Type B pancreatic cell (in vitro differentiated cells): ENCODE results near the gene IKBIP. TPM values are rescaled to one million over a fixed set of nuclear protein-coding genes. Genes with fewer than 3 reads are reported as not detected.
A peak's percentile ranks its signal among the peaks of the same experiment; 100 is the strongest.
"Not testable (repeated sequence)": the region's sequence is repeated elsewhere in the genome, so short reads cannot be mapped to it uniquely, and the experiment has no call there.

Source experiments
- DNase-seq: peaks from one replicate; pipeline ENCODE4 v3.0.0; 2021; ENCODE audit warnings: mixed read lengths; ENCODE audit not compliant: unreplicated experiment; ENCODE audit errors: extremely low spot score
- H3K27ac Mint-ChIP-seq: 2 replicates; pipeline ENCODE4 v1.8.0; 2021; ENCODE audit warnings: mild to moderate bottlenecking, mixed read lengths
- H3K27me3 Mint-ChIP-seq: 2 replicates; pipeline ENCODE4 v1.8.0; 2021; ENCODE audit warnings: mixed read lengths
- H3K36me3 Mint-ChIP-seq: 2 replicates; pipeline ENCODE4 v1.8.0; 2021; ENCODE audit warnings: mixed read lengths
- H3K4me1 Mint-ChIP-seq: one replicate; pipeline ENCODE4 v1.8.0; 2021; ENCODE audit warnings: mixed read lengths; ENCODE audit not compliant: unreplicated experiment
- H3K4me3 Mint-ChIP-seq: 2 replicates; pipeline ENCODE4 v1.8.0; 2021; ENCODE audit warnings: mild to moderate bottlenecking, mixed read lengths
- H3K9me3 Mint-ChIP-seq: 2 replicates; pipeline ENCODE4 v1.8.0; 2021; ENCODE audit warnings: mixed read lengths
- total RNA-seq: library from RNA; stranded (reverse); gene quantifications from 2 replicates; pipeline ENCODE4 v1.2.1, GENCODE V29; 2021; ENCODE audit warnings: low replicate concordance
- TF ChIP-seq, protein P1 (sequence below): fragments of 200-600 bp; sonication (generic); conservative IDR thresholded peaks from 2 replicates; pipeline ENCODE4 v1.5.0; 2021; ENCODE audit warnings: antibody characterized with exemption, mild to moderate bottlenecking

Gene IKBIP
- total RNA-seq, 1 donor from 2014 or later, result 16.7 TPM

DNA sequence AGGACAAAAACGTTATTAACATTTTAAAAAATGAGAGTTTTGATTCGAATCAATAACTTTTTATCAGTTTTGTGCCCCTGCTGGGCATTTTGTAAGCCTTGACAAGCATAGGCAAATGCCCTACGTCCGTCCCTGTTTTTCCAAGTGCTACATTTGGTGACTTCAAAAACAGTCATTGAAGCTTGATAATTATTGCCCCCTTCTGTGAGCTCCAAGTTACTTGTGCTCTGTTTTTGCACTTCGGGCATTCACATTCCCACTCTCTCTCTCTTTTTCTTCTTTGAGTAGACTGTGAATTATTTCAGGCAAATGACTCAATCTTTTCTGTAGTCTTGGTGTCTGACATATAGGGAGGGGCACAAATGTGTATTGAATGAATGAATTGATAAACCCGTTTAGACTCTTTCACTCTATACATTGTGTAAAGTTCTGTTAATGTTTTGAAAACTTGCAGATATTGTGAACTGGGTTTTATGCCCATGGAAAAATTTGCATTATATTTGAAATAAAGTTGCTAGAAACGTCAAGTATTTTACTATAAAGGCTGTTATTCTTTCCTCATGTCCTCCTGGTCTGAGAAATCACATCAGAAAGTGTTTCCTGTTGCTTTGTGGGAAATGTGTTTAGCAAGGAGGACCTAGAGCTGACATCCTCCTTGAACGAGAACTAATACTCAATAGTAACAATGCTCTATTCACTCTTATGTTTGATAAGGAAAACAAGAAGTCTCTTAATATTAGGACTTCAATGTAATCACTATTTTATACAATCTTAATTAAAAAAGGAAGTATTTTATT lies 1.9 kb upstream of the IKBIP start:
- H3K27me3 Mint-ChIP-seq, result no peaks in the 10 kb centered on the region
- H3K27ac Mint-ChIP-seq, result peak overlapping the region; percentile 62
- H3K36me3 Mint-ChIP-seq, result peaks cover 14% of the 10 kb centered on the region
- peak overlapping the region; percentile 96 for H3K4me3 Mint-ChIP-seq
- no peaks in the 10 kb centered on the region for H3K9me3 Mint-ChIP-seq
- H3K4me1 Mint-ChIP-seq, result peaks cover 6% of the 10 kb centered on the region
- DNase-seq, result no peak
- TF ChIP-seq, protein P1, sequence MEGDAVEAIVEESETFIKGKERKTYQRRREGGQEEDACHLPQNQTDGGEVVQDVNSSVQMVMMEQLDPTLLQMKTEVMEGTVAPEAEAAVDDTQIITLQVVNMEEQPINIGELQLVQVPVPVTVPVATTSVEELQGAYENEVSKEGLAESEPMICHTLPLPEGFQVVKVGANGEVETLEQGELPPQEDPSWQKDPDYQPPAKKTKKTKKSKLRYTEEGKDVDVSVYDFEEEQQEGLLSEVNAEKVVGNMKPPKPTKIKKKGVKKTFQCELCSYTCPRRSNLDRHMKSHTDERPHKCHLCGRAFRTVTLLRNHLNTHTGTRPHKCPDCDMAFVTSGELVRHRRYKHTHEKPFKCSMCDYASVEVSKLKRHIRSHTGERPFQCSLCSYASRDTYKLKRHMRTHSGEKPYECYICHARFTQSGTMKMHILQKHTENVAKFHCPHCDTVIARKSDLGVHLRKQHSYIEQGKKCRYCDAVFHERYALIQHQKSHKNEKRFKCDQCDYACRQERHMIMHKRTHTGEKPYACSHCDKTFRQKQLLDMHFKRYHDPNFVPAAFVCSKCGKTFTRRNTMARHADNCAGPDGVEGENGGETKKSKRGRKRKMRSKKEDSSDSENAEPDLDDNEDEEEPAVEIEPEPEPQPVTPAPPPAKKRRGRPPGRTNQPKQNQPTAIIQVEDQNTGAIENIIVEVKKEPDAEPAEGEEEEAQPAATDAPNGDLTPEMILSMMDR, result peak; percentile 61

GRCh38 chr12:98645572-98646067 lies 1.0 kb upstream of the IKBIP start:
- H3K4me1 Mint-ChIP-seq, result peaks cover 6% of the 10 kb centered on the region
- no peak for DNase-seq
- no peaks in the 10 kb centered on the region for H3K9me3 Mint-ChIP-seq
- peak overlapping the region; percentile 78 for H3K27ac Mint-ChIP-seq
- H3K27me3 Mint-ChIP-seq, result no peaks in the 10 kb centered on the region
- peak overlapping the region; percentile 96 for H3K4me3 Mint-ChIP-seq
- TF ChIP-seq, protein P1, result no peak
- H3K36me3 Mint-ChIP-seq, result peaks cover 8% of the 10 kb centered on the region

DNA sequence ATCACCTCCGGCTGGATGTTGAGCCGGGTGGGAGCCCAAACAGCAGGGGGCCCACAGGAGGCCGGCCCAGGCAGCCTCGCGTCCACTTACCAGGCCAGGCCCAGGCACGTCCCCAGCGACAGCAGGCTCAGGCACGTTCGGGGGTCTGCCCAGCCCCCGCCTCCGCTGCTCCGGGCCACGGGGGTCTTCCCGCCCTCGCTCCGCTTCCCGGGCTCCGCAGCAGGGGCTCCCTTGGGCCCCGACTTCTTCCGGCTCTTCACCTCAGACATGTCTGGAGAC lies 216 bp downstream of the IKBIP start:
- Mint-ChIP-seq H3K9me3 (no peaks in the 10 kb centered on the region), H3K27ac (peak overlapping the region; percentile 93), H3K4me1 (peaks cover 6% of the 10 kb centered on the region), H3K36me3 (peaks cover 3% of the 10 kb centered on the region), H3K27me3 (no peaks in the 10 kb centered on the region), H3K4me3 (peak overlapping the region; percentile 97)
- TF ChIP-seq, protein P1, result peak; percentile 43
- peak; percentile 79 for DNase-seq

GRCh38 chr12:98642801-98643200 lies 1.8 kb downstream of the IKBIP start:
- peak overlapping the region; percentile 97 for H3K4me3 Mint-ChIP-seq
- not testable (repeated sequence) for H3K36me3 Mint-ChIP-seq, H3K4me1 Mint-ChIP-seq, H3K9me3 Mint-ChIP-seq, H3K27me3 Mint-ChIP-seq, H3K27ac Mint-ChIP-seq, DNase-seq

DNA sequence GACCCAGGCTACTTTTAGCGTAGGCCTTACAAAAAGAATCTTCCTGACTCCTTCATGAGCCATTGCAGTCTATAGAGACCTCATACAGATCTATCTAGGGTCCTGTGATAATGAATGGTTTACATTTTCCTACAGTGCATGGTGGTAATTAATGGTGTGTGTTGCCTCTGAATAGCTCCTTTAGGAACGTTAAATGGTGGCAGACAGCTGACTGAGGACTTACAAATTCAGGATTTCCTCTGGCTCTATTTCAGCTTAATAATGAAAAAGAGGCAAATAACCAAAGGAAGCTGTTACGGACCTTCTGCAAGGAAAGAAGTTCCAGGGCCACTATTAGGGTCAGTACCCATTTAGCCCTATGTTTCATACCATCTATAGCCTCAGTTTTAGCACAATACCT lies 5.1 kb downstream of the IKBIP start:
- Mint-ChIP-seq H3K27ac (no peak overlapping the region), H3K4me1 (no peaks in the 10 kb centered on the region), H3K9me3 (no peaks in the 10 kb centered on the region), H3K4me3 (no peak overlapping the region), H3K27me3 (no peaks in the 10 kb centered on the region), H3K36me3 (no peaks in the 10 kb centered on the region)
- DNase-seq, result no peak
- TF ChIP-seq, protein P1, result no peak

DNA sequence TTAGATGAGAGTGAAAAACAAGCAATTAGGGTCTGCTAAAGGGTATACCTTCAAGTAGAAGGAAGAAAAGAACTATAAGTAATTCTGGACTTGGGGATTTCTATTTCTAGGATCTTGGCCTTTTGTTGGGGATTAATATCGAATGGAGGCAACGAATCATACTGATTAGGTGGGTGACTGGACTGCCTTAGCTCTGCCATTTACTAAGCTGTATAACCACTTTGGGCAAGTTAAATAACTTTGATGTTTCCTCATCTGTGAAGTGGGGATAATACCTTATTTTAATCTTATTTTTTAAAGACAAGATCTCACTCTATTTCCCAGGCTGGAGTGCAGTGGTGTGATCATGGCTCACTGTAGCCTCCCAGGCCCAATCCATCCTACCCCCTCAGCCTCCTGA lies 6.6 kb downstream of the IKBIP start:
- H3K4me1 Mint-ChIP-seq, result no peaks in the 10 kb centered on the region
- H3K27me3 Mint-ChIP-seq, result no peaks in the 10 kb centered on the region
- DNase-seq, result no peak
- H3K27ac Mint-ChIP-seq, result no peak overlapping the region
- H3K4me3 Mint-ChIP-seq, result no peak overlapping the region
- H3K9me3 Mint-ChIP-seq, result no peaks in the 10 kb centered on the region
- TF ChIP-seq, protein P1, result no peak
- peaks cover 2% of the 10 kb centered on the region for H3K36me3 Mint-ChIP-seq
